Inferior parietal cortex (tissue), 1 donor: ENCODE data around the gene NF2.
"Not testable (repeated sequence)": the region's sequence is repeated elsewhere in the genome, so short reads cannot be mapped to it uniquely, and the experiment has no call there.

Experiments used
- DNase-seq: peaks from one replicate; pipeline ENCODE4 v3.0.0-alpha.2; 2016; ENCODE audit errors: extremely low spot score

Gene NF2

GRCh38 chr22:29603358-29604075, at the start of gene NF2:
Gene NF2 (plus strand): TSS chr22:29603633. CDS start chr22:29603999, 366 bp downstream.
- DNase-seq = peak; percentile 99

- peak; percentile 15 for DNase-seq
These were observed 48.3 kb upstream of the NF2 start for GRCh38 chr22:29555065-29555644.

GRCh38 chr22:29559030-29559429, 44.4 kb upstream of the NF2 start:
- no peak for DNase-seq

GRCh38 chr22:29559853-29560252, 43.6 kb upstream of the NF2 start:
- DNase-seq = no peak

GRCh38 chr22:29563652-29564460, 39.6 kb upstream of the NF2 start:
- no peak for DNase-seq

- not testable (repeated sequence) for DNase-seq
These were observed 36.9 kb upstream of the NF2 start for GRCh38 chr22:29566513-29566912.

GRCh38 chr22:29567338-29567737, 36.1 kb upstream of the NF2 start:
- DNase-seq = no peak

- no peak for DNase-seq
These were observed 34.3 kb upstream of the NF2 start for GRCh38 chr22:29569011-29569678.

- DNase-seq = no peak
These were observed 33.0 kb upstream of the NF2 start for GRCh38 chr22:29570456-29570855.

- no peak for DNase-seq
These were observed 32.4 kb upstream of the NF2 start for GRCh38 chr22:29570912-29571549.

- no peak for DNase-seq
These were observed 28.5 kb upstream of the NF2 start for GRCh38 chr22:29574762-29575450.

GRCh38 chr22:29578462-29579200, 24.8 kb upstream of the NF2 start:
- no peak for DNase-seq

GRCh38 chr22:29580200-29580810, 23.1 kb upstream of the NF2 start:
- DNase-seq = no peak

- DNase-seq = no peak
These were observed 21.6 kb upstream of the NF2 start for GRCh38 chr22:29581799-29582198.

- no peak for DNase-seq
These were observed 18.5 kb upstream of the NF2 start for GRCh38 chr22:29584975-29585374.

GRCh38 chr22:29586193-29586705, 17.2 kb upstream of the NF2 start:
- DNase-seq = not testable (repeated sequence)

GRCh38 chr22:29587938-29588699, 15.3 kb upstream of the NF2 start:
- no peak for DNase-seq

- no peak for DNase-seq
These were observed 9.5 kb upstream of the NF2 start for GRCh38 chr22:29593923-29594322.

- DNase-seq = not testable (repeated sequence)
These were observed 9.0 kb upstream of the NF2 start for GRCh38 chr22:29594447-29594846.
